Esophagus mucosa (tissue), 1 donor: Measurements from ENCODE around the gene FAM32A. TPM values are rescaled to one million over a fixed set of nuclear protein-coding genes. Genes with fewer than 3 reads are reported as not detected.
A peak's percentile ranks its signal among the peaks of the same experiment; 100 is the strongest.

Experiments used
- ATAC-seq: fragments of 200-7000 bp; cut with Tn5 transposase; one replicate; pipeline ENCODE4 v1.9.1; 2020
- total RNA-seq: library from RNA; stranded (reverse); gene quantifications from one replicate; pipeline ENCODE4 v1.2.4, GENCODE V29; 2023
- donor health status: DM: yes; HTN: yes; CAD: no.

Gene FAM32A
- total RNA-seq, 1 donor from 2014 or later, result 40.4 TPM

GRCh38 chr19:16225279-16226183 lies 40.3 kb downstream of the FAM32A start:
- no peak for ATAC-seq

- no peak for ATAC-seq
Observed at GRCh38 chr19:16226184-16226591, 41.0 kb downstream of the FAM32A start.

GRCh38 chr19:16226878-16227836 lies 41.9 kb downstream of the FAM32A start:
- peak; percentile 9 for ATAC-seq

- ATAC-seq, result no peak
Observed at GRCh38 chr19:16227837-16228636, 42.8 kb downstream of the FAM32A start.

- no peak for ATAC-seq
Observed at GRCh38 chr19:16228637-16229321, 43.6 kb downstream of the FAM32A start.

GRCh38 chr19:16229322-16229641 lies 44.1 kb downstream of the FAM32A start:
- ATAC-seq, result peak; percentile 45

GRCh38 chr19:16232127-16232526 lies 46.9 kb downstream of the FAM32A start:
- no peak for ATAC-seq

- ATAC-seq, result no peak
Observed at GRCh38 chr19:16232568-16232967, 47.4 kb downstream of the FAM32A start.

GRCh38 chr19:16233081-16233776 lies 48.0 kb downstream of the FAM32A start:
- ATAC-seq, result no peak

- no peak for ATAC-seq
Observed at GRCh38 chr19:16233836-16234551, 48.8 kb downstream of the FAM32A start.

GRCh38 chr19:16234552-16235445 lies 49.6 kb downstream of the FAM32A start:
- no peak for ATAC-seq

GRCh38 chr19:16235811-16236652 lies 50.8 kb downstream of the FAM32A start:
- no peak for ATAC-seq

Other genes starting within 250 kb of the FAM32A start
- not detected for gene OR10H4, start 236.4 kb upstream of the FAM32A start, total RNA-seq
- gene TPM4, start 108.9 kb upstream of the FAM32A start, total RNA-seq, result 427 TPM
- gene RAB8A, start 73.5 kb upstream of the FAM32A start, total RNA-seq, result 57.9 TPM
- gene HSH2D, start 41.7 kb upstream of the FAM32A start, total RNA-seq, result 1.3 TPM
- gene CIB3, start 11.9 kb upstream of the FAM32A start, total RNA-seq, result not detected
- gene AP1M1, start 12.5 kb downstream of the FAM32A start, total RNA-seq, result 37.7 TPM
- gene KLF2, start 139.4 kb downstream of the FAM32A start, total RNA-seq, result 5.2 TPM